HG02588 (cell line): ENCODE data around the gene PIP4K2C.

Experiments
- ATAC-seq: cut with Tn5 transposase; IDR thresholded peaks from one replicate; pipeline ENCODE4 v1.9.1; 2021; ENCODE audit warnings: mild to moderate bottlenecking, moderate library complexity; ENCODE audit not compliant: unreplicated experiment

The PIP4K2C gene

DNA sequence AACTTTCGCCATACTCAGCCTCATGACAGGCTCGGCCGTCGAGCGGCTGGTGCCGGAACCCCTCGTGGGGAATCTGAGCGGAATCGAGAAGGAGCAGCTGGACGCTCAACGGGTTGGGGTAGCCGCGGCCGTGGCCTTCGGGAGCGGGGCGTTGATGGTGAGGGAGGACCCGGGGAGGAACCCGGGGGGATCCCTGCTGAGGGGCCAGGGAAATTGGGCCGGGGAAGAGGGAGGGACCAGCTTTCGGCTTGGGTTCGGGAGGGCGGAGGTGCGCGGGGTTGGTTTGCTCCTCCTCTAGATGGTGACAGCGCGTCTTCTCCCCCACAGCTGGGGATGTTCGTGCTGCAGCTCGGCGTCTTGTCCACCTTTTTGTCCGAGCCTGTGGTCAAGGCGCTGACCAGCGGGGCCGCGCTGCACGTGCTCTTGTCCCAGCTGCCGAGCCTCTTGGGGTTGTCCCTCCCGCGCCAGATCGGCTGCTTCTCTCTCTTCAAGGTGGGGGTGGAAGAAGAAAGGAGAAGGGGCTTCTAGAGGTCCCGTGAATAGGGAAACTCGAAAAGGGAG lies 30.0 kb downstream of the PIP4K2C start:
- ATAC-seq, result no peak

DNA sequence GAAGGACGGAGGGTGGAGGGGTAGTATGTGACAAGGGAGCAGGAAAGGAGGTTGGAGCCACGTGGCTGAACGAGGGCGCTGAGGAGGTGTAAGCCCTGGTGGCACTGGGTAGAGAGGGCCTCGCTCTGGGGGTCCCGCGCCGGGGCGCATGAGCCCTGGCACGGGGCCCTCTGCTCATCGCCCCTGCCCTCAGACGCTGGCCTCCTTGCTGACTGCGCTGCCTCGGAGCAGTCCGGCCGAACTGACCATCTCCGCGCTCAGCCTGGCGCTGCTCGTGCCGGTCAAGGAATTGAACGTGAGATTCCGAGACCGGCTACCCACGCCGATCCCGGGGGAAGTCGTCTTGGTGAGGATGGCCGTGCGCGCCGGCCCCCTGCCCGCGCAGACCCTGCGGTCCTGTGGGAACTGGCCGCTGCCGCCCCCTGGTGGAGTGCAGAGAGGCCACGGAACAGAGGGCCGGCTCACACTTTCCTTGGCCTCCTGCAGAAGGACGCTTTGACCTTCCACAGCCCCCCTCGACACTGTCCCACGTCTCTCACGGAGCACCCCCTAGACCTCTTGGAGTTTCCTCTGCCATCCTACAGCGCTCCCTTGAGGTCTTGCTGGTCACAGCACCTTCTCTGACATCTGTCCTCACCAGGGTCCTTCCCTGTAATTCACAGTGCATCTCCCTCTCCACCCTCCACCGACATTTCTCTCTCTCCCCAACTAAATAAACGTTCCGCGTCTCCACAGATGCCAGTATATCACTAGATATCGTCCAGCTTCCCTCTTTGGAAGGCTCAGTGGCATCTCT lies 30.7 kb downstream of the PIP4K2C start:
- peak; percentile 52 for ATAC-seq

DNA sequence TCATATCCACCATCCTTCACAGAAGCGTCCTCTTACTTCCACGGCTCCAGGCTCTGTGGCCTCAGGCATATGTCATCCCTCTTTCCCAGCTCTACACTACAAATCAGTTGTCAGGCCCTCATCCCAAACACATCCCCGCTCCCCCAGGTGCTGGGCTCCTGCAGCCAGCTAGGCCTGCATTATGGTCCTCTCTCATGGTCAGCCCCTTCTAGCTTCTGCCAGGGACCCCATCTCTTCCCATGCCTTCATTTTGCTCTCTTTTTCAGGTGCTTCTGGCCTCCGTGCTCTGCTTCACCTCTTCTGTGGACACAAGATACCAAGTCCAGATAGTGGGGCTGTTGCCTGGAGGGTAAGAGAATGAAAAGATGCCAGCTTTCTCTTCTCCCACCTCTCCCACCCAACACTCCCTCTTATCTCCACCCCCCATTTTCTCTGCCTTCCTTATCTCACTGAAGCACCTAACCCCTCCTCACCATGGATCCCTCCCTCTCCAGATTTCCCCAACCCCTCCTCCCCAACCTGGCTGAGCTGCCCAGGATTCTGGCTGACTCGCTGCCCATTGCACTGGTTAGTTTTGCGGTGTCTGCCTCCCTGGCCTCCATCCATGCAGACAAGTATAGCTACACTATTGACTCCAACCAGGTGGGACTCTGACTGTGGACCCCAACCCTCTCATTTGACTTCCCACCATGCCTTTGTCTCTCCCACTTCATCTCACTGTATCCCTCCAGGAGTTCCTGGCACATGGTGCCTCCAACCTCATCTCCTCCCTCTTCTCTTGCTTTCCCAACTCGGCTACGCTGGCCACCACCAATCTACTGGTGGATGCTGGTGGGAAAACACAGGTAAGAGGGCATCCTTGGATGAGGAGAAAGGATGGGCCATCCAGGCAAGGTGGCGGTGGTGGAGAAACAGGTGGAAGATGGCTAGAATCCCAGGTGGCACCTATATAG lies 31.6 kb downstream of the PIP4K2C start:
- no peak for ATAC-seq

DNA sequence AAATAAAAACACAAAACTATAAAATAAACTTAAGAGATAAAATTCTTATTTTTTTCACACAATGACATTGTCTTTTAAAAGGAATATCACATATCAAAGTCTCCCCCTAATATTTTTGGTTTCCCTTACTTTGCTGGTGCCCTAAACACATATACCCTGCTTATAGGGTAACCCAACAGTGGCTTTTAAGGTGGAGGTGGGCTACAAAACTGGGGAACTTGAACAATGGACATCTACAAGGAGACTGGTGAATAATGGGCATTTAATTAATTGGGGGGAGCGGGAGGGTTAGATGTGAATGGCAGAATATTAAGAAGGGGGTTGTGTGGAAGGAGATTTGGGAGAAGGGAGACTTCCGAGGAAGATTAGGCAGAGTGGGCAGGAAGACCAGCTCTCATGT lies 32.4 kb downstream of the PIP4K2C start:
- ATAC-seq, result no peak

DNA sequence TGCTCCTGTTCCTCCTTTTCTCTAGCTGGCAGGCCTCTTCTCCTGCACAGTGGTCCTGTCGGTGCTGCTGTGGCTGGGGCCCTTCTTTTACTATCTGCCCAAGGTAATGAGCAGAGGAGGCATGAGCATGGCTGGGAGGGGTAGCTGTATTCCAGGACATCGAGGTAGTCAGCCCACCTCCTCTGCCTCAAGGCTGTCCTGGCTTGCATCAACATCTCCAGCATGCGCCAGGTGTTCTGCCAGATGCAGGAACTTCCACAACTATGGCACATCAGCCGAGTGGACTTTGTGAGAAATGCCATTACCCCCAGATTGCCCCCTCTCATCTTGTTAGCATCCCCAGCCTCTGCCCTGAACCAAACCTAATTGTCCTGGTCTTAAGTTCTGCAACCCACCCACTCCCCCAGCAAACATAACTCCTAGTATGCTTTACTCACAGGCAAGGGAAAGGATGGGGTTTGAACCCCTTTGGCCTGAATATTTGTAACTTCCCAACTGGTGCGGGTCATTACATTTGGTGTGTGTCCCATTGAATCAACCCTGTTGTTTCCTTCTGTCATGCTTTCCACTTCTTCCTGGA lies 32.9 kb downstream of the PIP4K2C start:
- no peak for ATAC-seq

DNA sequence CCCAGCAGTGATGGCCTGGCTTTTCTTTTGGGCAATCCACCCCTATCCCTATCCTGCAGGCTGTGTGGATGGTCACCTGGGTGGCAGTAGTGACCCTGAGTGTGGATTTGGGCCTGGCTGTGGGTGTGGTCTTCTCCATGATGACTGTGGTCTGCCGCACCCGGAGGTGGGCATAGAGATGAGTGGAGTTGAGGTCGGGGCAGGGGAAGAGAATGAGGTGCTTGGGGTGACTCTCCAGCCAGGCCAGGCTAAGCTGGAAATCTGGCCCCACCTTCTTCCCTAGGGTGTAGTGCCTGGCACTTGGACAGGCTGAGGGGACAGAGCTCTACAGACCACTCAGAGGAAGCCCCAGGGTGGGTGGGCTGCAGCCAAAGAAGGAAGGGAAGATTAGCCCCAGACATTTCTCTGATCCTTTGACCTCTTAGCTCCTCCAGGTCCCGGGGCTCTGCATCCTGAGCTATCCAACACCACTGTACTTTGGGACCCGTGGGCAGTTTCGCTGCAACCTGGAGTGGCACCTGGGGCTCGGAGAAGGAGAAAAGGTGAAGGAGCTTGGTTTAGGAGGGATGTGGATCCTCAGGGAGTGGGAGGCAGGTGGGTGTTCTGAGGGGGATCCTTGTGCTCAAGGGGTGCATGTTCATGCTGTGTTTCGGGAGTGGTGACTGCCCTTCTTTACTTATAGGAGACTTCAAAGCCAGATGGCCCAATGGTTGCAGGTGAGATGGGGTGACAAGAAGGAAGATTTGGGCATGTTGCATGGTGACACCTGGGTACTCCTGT lies 33.6 kb downstream of the PIP4K2C start:
- no peak for ATAC-seq

DNA sequence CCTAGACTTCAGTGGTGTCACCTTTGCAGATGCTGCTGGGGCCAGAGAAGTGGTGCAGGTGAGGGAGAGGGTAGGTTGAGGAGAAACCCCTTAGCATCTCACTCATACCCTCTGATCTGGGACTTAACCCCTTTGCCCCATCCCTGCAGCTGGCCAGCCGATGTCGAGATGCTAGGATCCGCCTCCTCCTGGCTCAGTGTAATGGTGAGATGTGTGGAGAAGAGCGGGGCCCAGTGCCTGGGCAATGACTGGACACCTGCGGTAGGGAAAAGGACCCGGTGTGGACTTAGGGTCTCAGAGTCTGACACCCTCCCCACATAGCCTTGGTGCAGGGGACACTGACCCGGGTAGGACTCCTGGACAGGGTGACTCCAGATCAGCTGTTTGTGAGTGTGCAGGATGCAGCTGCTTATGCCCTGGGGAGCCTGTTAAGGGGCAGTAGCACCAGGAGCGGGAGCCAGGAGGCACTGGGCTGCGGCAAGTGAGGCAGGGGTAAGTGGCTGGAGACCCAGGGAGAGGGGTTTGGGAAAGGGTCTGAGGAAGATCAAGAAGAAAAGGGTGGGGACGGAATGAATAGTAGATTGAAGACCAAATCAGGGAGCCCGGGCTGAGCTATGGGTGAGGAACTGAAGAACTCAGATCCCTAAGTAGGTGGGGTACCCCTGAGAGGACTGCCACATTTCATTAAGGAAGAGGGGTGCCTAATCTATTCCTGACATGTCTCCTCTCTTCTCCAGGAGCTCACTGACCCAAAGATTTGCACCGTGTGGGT lies 34.5 kb downstream of the PIP4K2C start:
- ATAC-seq, result no peak

DNA sequence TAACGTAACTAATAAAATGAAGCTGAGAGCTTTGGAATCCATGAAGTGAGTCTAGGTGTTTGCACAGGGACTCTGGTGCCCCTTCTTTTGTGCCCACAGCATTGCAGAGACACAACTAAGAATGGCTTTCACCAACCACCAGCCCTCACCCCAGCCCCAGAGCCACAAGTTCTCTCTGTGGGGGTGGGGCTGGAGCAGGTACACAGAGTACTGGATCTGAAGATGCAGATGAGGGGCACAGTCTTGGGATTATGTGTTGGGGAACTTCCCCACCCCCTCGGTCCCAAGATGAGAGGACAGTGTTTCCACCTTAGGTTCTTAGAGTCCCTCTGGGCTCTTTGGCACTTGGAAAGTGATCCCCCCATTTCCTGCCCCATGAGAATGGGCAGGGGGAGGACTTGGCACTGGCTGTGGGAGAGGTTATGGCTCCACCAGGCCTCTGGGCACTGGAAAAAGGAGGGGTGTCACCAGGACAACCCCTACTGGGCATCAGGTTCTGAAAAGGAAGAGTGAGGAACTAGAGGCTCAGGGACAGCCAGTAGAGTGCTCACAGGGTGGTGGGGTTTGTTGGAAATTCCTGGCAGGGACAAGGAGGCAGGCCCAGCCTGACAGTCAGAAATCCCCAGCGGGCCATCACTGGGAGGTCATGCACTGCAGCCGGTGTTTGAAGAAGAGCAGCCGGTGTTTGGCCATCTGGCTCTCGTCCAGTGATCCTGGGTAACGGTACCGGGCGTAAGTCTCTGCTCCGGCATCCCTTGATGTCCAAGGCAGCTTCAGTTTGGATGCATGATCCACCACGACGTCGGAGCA lies 35.3 kb downstream of the PIP4K2C start:
- ATAC-seq, result no peak

DNA sequence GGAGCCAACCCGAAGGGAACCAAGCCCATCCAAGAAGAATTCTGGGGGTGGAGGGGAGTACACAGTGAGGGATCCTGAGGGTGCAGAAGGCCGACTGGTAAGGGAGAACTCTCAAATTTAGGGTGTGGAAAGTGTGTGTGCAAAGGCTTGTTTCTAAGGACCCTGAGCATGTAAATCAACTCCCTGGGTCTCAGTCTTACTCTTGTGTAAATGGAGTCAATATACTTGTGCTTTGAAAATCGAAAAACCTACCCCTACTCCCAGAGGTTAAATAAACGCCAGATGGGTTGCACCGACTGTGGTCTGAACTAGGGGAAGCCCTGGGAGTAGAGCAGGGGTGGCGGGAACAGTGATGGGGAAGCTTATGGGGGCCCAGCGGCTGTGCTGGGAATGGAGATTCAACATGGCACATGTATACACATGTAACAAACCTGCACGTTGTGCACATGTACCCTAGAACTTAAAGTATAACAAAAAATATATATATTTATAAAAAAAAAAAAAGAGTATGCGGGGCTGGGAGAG lies 36.0 kb downstream of the PIP4K2C start:
- ATAC-seq, result no peak

DNA sequence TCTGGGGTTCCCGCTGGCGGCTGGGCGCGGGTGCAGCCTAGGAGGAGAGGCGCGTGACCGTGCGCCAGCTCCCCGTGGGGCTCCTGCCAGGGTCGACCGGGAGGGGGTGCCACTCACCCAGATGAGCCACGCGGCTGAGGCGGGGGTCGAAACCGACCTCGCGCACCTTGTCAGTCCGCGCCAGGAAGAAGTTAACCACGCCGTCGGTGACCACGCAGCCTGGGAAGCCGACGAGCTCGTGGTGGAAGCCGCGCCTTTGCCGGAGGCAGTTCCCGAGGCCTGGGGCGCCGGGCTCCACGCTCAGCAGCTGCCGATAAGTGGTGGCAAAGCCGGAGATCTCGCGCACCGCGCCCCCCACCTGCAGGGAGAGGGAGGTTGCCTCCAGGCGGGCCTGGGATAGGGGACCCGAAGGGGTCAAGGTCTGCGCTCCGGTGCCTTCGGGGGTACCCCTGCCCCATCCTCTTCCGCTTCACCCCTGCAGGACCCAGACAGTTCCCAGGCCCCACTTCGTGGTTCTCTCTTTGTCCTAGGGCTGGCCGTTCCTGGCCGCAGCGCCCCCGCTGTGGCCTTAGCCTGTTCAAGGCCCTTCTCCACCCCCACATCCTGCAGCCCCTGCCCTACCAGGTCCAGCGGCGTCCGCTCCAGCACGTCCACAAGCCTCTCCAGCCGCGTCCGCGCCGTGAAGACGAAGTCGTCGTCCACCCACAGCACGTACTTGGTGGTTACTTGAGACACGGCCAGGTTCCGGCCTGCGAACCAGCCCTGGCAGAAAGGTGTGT lies 36.7 kb downstream of the PIP4K2C start:
- ATAC-seq, result no peak

DNA sequence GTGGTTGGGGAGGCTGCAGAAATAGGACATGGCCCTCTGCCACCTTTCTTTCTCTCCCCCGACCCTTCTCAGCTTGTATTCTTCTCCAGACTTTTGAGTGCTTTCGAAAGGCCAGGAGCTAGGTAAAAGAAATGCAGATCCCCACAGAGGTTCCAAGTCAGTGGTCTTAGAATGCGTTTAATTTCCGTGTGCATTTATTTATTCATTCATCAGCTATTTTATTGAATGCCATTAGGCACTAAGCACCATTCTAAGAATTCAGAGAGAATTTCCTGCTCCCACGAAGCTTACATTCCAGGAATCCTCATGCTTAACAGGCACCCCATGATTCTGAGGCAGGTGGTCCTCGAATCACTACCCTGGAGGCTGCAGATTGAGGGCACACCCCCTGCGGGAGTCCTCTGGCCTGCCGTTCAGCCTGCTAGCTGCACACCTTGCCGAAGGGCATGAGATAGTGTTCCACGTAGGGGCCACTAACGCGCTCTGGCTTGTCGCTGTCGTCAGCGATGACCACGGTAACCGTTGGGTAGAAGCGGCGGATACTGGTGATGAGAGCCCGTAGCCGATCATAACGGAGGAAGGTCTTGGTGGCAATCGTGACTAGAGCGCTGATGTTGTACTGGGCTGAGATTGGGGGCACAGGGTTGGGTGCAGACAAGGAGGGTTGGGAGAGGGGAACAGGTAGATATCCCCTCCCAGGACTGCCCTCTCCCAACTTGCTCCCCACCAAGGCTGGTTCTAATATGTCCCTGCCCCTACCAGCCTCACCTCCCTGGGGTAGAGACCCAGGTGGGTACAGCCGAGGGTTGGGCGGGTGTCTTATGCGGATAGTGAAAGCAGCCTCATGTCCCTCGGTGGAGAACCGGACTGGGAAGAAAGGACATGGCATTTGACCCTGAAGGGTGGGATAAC lies 37.5 kb downstream of the PIP4K2C start:
- no peak for ATAC-seq

DNA sequence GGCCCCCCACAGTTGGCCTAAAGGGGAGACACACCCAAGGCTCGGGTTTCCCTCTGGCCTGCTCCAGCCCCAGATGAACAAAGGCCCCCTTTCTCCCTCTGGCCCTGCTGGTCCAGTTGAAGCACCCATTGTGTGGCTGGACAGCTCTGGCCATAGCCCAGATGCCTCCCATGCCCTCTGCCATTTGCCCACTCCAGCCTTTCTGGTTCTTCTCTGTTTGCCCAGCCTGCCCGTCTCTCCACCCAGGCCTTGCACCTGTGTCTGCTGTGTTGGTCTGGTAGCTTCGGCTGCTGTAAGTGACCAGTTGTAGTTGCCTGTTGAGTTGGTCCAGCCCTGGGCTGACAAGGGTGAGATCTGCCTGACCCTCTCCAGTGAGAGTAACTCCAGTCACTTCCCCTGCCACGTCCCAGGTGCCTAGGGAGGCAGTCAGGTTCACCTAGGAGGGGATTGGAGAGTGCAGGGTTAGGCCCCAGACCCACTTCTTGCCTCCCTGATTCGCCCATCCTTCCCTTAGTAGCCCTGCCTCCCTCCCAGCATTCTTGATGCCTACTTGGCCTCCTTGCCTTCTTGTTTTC lies 39.0 kb downstream of the PIP4K2C start:
- ATAC-seq, result no peak

DNA sequence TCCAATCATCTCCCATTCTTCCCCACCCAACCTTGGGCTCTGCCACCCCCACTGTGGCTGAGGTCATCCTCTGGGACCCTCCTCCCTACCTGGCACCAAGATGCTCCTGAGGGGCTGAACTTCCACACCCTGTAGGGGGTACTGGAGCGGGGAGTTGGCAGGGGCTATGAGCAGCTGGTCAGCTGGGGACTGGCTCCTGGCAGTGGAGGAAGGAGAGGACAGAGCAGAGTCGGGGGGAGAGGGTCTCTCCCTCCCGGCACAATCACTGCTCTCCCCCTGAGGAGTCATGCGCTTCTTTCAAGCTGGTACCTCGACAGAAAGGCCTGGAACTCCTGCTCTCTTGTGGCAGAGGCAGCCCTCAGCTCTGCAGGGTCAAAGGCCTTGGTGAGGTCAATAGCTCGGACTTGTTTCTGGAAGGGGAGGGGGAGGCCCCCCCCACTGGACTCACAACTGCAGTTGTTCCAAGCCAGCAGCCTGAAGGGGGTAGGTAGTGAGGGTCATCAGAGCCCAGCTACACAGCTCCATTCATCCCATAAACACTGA lies 40.0 kb downstream of the PIP4K2C start:
- ATAC-seq, result no peak

DNA sequence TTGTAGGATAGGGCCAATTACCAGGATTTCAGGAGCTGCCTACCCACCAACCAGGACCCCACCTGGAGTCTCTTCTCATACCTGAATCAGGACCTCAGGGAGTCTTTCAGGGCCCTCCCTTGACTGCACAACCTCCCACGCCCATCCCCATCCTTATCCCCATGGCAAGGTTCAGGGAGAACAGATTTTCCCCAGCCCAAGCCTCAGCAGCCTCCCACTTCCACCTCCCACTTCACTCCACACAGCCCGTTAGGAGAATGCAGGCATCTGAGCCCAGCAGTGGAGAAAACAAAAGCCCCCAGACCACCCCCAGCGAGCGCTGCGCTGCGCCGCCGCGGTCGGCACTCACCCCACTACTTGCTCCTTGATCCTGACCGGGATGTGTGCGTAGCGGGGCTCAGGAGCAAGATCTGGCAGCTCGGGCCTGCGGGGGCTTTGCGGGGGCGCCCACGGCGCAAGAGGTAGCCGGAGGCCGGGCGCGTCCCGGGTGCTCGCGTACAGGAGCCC lies 40.6 kb downstream of the PIP4K2C start:
- no peak for ATAC-seq

DNA sequence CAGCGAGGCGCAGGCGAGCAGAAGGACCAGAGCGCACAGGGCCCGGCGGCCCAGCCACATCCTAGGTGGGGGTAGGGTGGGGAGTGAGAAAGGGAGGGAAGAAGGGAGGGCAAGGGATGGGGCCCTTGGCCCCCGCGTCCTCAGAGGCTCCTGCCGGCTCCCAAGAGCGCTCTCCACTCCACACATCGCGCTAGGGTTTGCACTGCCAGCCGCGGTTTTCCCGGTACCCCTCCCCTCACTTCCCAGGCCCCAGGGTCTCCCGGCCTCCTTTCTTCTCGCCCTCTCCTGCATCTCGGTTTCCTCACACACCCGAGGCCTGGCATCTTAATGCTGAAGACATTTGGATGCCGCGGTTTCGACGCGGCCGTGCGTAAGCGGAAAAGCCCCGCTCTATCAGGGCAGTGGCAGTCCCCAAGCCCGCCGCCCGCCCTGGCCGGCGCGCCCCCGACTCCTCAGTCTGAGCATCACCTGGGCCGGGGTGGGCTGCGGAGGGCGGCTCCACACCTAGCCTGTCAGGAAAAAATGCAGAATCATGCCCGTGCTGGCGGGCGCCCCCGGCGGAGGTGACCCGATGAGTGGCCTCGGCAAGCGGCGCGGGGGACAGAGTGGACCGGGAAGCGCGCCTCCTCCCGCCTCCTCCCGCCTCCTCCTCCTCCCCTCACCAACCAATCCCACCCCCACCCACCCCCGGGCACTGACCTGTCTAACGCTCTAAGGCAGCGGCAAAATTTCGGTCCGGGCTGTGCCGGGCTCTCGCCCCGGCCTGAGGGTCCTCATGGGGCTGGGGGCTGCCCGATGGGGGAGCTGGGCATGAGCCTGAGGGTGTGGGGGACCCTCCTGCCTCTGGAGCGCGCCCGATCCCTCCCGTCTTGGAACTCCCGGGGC lies 41.3 kb downstream of the PIP4K2C start:
- ATAC-seq, result peak; percentile 14
